Measurements from ENCODE around the gene THOC6. TPM values are rescaled to one million over a fixed set of nuclear protein-coding genes. Genes with fewer than 3 reads are reported as not detected.
A peak's percentile ranks its signal among the peaks of the same experiment; 100 is the strongest.

The THOC6 gene
- polyA plus RNA-seq, 1 experiment = 20.5 TPM

DNA sequence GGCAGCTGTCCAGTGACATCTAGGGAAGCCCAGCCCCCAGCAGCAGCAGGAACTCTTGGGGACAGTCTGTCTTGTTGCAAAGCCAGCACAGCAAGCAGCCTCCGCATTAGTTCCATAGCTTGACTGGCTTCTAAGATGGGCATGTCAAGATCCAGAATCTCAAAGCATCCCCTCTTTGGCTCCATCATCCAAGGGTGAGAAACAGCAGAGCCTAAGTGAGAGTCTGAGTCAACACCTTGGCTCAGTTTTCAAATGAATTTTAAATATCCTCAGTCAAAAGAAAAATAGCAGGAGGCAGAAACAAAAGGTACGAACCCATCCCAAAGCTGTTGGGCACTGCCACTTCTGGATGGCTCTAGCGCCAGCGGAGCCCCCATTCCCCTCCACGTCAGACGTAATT is 8.9 kb upstream of the THOC6 start:
- TF ChIP-seq, protein P1, sequence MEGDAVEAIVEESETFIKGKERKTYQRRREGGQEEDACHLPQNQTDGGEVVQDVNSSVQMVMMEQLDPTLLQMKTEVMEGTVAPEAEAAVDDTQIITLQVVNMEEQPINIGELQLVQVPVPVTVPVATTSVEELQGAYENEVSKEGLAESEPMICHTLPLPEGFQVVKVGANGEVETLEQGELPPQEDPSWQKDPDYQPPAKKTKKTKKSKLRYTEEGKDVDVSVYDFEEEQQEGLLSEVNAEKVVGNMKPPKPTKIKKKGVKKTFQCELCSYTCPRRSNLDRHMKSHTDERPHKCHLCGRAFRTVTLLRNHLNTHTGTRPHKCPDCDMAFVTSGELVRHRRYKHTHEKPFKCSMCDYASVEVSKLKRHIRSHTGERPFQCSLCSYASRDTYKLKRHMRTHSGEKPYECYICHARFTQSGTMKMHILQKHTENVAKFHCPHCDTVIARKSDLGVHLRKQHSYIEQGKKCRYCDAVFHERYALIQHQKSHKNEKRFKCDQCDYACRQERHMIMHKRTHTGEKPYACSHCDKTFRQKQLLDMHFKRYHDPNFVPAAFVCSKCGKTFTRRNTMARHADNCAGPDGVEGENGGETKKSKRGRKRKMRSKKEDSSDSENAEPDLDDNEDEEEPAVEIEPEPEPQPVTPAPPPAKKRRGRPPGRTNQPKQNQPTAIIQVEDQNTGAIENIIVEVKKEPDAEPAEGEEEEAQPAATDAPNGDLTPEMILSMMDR (IDR thresholded peaks at IDR 0.05; ENCODE audit: insufficient read depth, low read depth, low read length) = no peak

GRCh38 chr16:3015865-3016521 is 7.8 kb upstream of the THOC6 start:
- Histone ChIP-seq H3K36me3 (ENCODE audit: control insufficient read depth, insufficient read depth, low read length) (no peaks in the 10 kb centered on the region), H3K4me3 (ENCODE audit: low read depth, low read length) (no peak overlapping the region), H3K27me3 (ENCODE audit: control insufficient read depth, insufficient read depth, low read length) (peaks cover 5% of the 10 kb centered on the region)
- DNase-seq (ENCODE audit: low read depth) = no peak
- TF ChIP-seq, protein P1 (IDR thresholded peaks at IDR 0.05; ENCODE audit: insufficient read depth, low read depth, low read length) = no peak
- POLR2A ChIA-PET = no interaction called here
- CTCF ChIA-PET = interaction anchor here (1.4 kb wide), 1 partner anchor 12 kb away, joined by 3 read pairs; no protein-coding TSS in a partner anchor

More for the DNA sequence above, 8.9 kb upstream of the THOC6 start:
- CTCF ChIA-PET = interaction anchor here (0.7 to 1.8 kb wide), 3 partner anchors 13 to 26 kb away, joined by 3 to 6 read pairs (median 3); no protein-coding TSS in a partner anchor
- DNase-seq (ENCODE audit: low read depth) = no peak
- Histone ChIP-seq H3K27me3 (ENCODE audit: control insufficient read depth, insufficient read depth, low read length) (peaks cover 5% of the 10 kb centered on the region), H3K36me3 (ENCODE audit: control insufficient read depth, insufficient read depth, low read length) (no peaks in the 10 kb centered on the region), H3K4me3 (ENCODE audit: low read depth, low read length) (no peak overlapping the region)
- POLR2A ChIA-PET = no interaction called here

DNA sequence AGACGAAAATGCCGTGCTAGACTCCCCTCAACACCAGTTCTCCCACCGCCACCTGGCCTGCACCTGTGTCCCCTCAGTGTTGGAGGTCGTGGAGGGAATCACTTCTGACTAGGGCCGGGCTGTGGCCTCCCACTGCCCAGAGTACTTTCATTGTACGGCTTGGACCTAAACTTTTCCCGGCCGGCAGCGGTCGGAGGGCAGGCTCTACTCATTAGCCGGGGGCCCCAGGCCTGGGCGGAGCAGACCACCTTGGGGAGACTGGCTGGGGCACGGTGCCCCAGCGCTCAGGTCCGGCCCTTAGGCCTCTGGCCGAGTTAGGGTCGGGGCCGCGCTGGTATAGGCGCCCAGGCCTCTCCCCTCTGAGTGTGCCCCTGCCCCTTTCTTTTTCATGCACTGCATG is 6.5 kb upstream of the THOC6 start:
- CTCF ChIA-PET = no interaction called here
- no peak for DNase-seq (ENCODE audit: low read depth)
- peaks cover 1% of the 10 kb centered on the region; the same call in 1 of the 2 replicates for H3K27me3 ChIP-seq (ENCODE audit: control insufficient read depth, insufficient read depth, low read length)
- no peak overlapping the region for H3K4me3 ChIP-seq (ENCODE audit: low read depth, low read length)
- TF ChIP-seq, protein P1 (IDR thresholded peaks at IDR 0.05; ENCODE audit: insufficient read depth, low read depth, low read length) = no peak
- H3K36me3 ChIP-seq (ENCODE audit: control insufficient read depth, insufficient read depth, low read length) = peaks cover 8% of the 10 kb centered on the region
- POLR2A ChIA-PET = no interaction called here

DNA sequence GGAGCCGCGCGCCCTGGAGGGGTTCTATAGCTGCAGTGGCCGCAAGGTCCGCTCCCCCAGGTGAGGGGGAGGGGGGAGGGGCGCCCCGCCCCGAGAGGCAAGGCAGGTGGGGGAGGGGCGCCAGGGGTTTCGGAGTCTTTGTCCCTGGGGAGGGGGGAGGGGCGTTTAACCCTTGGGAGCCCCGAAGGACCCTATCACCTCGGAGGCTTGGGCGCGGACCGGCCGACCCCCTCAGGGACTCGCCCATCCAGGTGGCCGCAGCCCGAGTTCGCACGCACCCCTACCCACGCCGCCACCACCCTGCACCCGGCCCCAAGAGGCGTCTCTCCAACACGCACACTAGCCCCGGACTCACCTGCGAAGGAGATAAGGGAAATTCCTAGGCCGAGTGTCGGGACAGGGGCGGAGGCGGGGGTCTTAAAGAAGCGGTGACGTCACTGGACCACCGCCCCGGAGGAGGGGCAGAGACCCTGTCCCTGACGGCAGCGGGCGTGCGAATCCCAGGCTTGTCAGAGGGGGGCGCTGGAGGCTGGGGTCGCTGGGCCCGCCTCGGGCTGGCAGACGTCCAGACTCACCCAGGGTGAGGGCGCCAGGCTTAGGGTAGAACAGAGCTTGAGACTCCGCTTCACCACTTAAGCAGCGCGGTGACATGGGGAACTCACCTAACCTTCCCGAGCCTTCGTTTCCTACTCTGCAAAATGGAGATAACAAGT is 5.9 kb upstream of the THOC6 start, which contains the start of gene CLDN6:
Gene CLDN6 (minus strand): TSS at position 390 of the 713 bp plus-strand sequence. CDS start 2,162 bp downstream, outside the sequence.
- TF ChIP-seq, protein P1 (IDR thresholded peaks at IDR 0.05; ENCODE audit: insufficient read depth, low read depth, low read length) = 0 out of 2 replicates have a peak, but pooled peaks have one; percentile 8
- DNase-seq (ENCODE audit: low read depth) = no peak
- POLR2A ChIA-PET = no interaction called here
- Histone ChIP-seq H3K27me3 (ENCODE audit: control insufficient read depth, insufficient read depth, low read length) (no peaks in the 10 kb centered on the region; the same call in 1 of the 2 replicates), H3K36me3 (ENCODE audit: control insufficient read depth, insufficient read depth, low read length) (peaks cover 11% of the 10 kb centered on the region), H3K4me3 (ENCODE audit: low read depth, low read length) (no peak within 1 kb of the TSS)
- CTCF ChIA-PET = interaction anchor here (1.2 to 6.3 kb wide), 3 partner anchors 8 to 18 kb away, joined by 4 to 78 read pairs (median 4); no protein-coding TSS in a partner anchor

All from BJ (cell line).